IPS DF 6.9 (cell line): ENCODE data around the gene GABRG3.
"Not testable (repeated sequence)": the region's sequence is repeated elsewhere in the genome, so short reads cannot be mapped to it uniquely, and the experiment has no call there.

Source experiments
- DNase-seq: peaks from one replicate; pipeline ENCODE4 v3.0.0-alpha.2; 2013; ENCODE audit warnings: low read depth, low spot score
- H3K27ac ChIP-seq: one replicate; pipeline ENCODE4 v1.5.1; 2013; ENCODE audit warnings: low read length, control low read depth
- H3K27me3 ChIP-seq: 2 replicates; pipeline ENCODE4 v1.6.1; 2013; ENCODE audit warnings: mild to moderate bottlenecking, low read length; ENCODE audit not compliant: control insufficient read depth, insufficient read depth
- H3K36me3 ChIP-seq: 2 replicates; pipeline ENCODE4 v1.6.1; 2013; ENCODE audit warnings: low read length; ENCODE audit not compliant: control insufficient read depth, insufficient read depth
- H3K4me1 ChIP-seq: 2 replicates; pipeline ENCODE4 v1.6.1; 2013; ENCODE audit warnings: low read length; ENCODE audit not compliant: control insufficient read depth, insufficient read depth
- H3K4me3 ChIP-seq: 2 replicates; pipeline ENCODE4 v1.5.1; 2013; ENCODE audit warnings: mild to moderate bottlenecking, low read length
- H3K9me3 ChIP-seq: 2 replicates; pipeline ENCODE4 v1.6.1; 2013; ENCODE audit warnings: low read length, inconsistent platforms; ENCODE audit not compliant: control insufficient read depth, insufficient read depth
- WGBS: extraction: QIAGEN DNeasy Blood & Tissue Kit; methylation state at CpG from one replicate; pipeline ENCODE4 v1.1.7; 2013; ENCODE audit warnings: mixed read lengths, missing lambda C conversion rate; ENCODE audit not compliant: insufficient read length, insufficient coverage; 5-methylcytosine and 5-hydroxymethylcytosine counted together

GABRG3 gene

DNA sequence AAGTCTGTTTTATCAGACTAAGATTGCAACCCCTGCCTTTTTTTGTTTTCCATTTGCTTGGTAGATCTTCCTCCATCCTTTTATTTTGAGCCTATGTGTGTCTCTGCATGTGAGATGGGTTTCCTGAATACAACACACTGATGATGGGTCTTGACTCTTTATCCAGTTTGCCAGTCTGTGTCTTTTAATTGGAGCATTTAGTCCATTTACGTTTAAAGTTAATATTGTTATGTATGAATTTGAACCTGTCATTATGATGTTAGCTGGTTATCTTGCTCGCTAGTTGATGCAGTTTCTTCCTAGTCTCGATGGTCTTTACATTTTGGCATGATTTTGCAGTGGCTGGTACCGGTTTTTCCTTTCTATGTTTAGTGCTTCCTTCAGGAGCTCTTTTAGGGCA, 220.5 kb downstream of the GABRG3 start:
- H3K4me1 ChIP-seq, H3K36me3 ChIP-seq, DNase-seq, H3K4me3 ChIP-seq, H3K27ac ChIP-seq, H3K27me3 ChIP-seq, H3K9me3 ChIP-seq: not testable (repeated sequence)
- WGBS = no CpG with 5 or more reads among the region's 4 CpGs

DNA sequence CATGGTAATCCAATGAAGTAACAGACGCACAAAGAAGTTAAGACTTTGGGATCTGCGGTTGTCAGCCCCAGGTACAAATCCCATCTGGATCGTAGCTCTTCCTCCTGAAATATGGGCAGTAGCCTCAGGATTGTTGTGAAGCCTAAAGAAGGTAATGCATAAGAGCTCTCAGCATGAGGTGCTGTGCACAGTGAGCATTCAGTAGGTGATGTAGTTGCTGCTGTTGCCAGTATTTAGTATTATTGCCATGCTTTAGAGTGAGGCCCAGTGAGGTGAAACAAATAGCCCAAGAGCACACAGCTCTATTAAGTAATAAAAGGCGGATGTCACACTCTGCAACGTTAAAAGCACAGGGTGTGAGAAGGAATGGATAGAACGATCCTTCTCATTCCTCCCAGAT, 225.7 kb downstream of the GABRG3 start:
- H3K4me3 ChIP-seq = no peak overlapping the region
- no peak overlapping the region for H3K27ac ChIP-seq
- H3K27me3 ChIP-seq = no peaks in the 10 kb centered on the region
- WGBS = no CpG with 5 or more reads among the region's 6 CpGs
- H3K4me1 ChIP-seq = no peaks in the 10 kb centered on the region
- H3K9me3 ChIP-seq = no peaks in the 10 kb centered on the region
- H3K36me3 ChIP-seq = no peaks in the 10 kb centered on the region
- DNase-seq = no peak

DNA sequence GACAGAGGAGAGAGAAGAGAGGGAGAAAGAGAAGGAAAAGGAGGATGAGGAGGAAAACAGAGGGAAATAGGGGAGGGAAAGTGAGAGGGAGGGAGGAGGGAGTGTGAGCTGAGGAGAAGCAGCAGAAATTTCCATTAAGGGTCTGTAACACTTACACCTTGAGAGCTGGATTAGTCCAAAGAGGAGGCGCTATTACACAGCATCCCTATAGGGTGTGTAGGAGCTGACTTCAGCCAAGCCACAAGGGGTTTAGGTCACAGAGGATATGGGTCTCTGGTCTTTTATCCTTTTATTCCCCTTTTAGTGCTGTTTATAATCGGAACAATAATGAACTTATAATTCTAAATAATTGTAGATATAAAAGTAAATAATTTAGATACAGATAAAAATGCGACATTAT, 230.4 kb downstream of the GABRG3 start:
- no peaks in the 10 kb centered on the region for H3K4me1 ChIP-seq
- H3K27me3 ChIP-seq = no peaks in the 10 kb centered on the region
- no CpG with 5 or more reads among the region's 3 CpGs for WGBS
- no peaks in the 10 kb centered on the region for H3K9me3 ChIP-seq
- no peak overlapping the region for H3K27ac ChIP-seq
- no peak overlapping the region for H3K4me3 ChIP-seq
- H3K36me3 ChIP-seq = no peaks in the 10 kb centered on the region
- no peak for DNase-seq

DNA sequence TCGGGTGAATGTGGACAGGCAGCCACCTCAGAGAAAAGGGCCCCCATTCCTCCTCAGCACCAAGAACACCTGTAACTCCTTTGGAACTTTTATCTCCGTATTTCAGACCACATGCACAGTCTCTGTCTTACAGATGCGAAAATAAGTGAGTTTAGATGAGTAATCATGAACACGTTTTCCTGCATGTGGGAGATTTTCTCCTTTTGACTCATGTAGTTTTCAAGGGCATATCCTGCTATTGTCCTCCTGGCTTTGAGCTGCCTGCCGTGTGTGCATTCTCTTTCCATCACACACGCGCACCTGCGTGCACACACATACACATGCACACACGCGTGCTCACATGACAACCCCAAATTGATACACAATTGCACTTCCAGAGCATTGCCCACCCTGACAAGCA, 239.2 kb downstream of the GABRG3 start:
- Histone ChIP-seq H3K27me3 (no peaks in the 10 kb centered on the region), H3K4me3 (no peak overlapping the region), H3K27ac (no peak overlapping the region), H3K36me3 (no peaks in the 10 kb centered on the region), H3K4me1 (no peaks in the 10 kb centered on the region), H3K9me3 (peaks cover 3% of the 10 kb centered on the region)
- WGBS = no CpG with 5 or more reads among the region's 10 CpGs
- no peak for DNase-seq

DNA sequence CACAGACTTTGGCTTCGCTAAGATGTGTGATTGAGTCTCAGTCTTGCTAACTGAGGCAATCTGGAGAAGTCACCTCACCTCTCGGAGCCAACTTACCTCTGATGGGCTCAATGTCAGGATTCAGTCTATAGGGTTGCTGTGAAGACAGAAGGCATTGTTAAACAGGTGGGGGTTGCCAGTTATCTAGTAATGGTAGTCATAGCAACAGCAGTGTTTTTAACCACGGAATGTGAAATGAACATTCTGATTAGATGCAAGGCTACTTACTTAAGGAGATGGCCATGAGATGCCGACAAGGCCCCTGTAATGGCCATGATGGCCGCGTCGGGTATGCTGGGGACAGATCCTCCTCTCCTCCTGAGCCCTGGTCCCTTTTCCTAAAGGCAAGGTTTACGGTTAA, 243.1 kb downstream of the GABRG3 start:
- no peak overlapping the region for H3K4me3 ChIP-seq
- no peak for DNase-seq
- WGBS = no CpG with 5 or more reads among the region's 8 CpGs
- no peaks in the 10 kb centered on the region for H3K36me3 ChIP-seq
- H3K27me3 ChIP-seq = no peaks in the 10 kb centered on the region
- H3K4me1 ChIP-seq = no peaks in the 10 kb centered on the region
- H3K9me3 ChIP-seq = peaks cover 5% of the 10 kb centered on the region
- no peak overlapping the region for H3K27ac ChIP-seq

DNA sequence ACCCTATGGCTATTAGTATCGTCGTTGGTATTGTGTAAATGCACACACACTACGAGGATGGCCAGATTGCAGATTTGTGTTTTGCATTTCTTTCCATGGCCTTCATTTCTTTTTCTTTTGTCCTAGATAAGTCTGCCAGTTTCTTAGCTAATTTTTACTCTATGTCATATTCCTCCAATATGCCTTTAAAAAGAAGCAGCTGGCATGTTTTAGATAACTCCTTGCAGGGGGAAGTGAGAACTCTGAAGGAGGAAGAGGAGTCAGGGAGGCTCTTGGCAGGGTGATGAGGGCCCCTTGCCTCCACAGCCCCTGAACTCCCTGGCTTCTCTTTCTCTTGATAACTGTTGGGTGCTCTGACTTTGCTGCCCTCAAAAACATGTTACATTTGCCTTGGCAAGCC, 244.0 kb downstream of the GABRG3 start:
- no CpG with 5 or more reads among the region's 3 CpGs for WGBS
- no peak overlapping the region for H3K27ac ChIP-seq
- no peaks in the 10 kb centered on the region for H3K4me1 ChIP-seq
- no peaks in the 10 kb centered on the region for H3K27me3 ChIP-seq
- peaks cover 5% of the 10 kb centered on the region for H3K9me3 ChIP-seq
- no peak for DNase-seq
- no peak overlapping the region for H3K4me3 ChIP-seq
- no peaks in the 10 kb centered on the region for H3K36me3 ChIP-seq

DNA sequence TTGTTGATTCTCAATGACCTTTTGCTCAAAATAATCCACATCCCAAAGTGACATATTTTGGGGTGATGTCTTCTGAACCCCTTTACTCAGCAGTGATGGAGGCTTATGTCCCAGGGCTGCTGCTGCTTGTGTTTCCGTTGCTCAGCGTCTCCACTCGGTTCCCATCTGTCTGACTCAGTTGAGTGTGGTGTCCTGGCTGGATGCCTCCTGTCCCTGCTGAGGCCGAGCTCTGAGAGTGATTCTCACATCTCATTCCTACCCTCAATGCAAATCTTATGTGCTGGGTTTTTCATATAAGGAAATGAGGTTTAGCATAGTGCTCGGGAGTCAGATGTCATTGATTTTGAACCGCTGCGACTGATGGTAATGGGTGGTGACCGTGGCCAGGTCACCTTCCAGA, 247.4 kb downstream of the GABRG3 start:
- no peak for DNase-seq
- Histone ChIP-seq H3K9me3 (peaks cover 2% of the 10 kb centered on the region; the same call in 1 of the 2 replicates), H3K4me3 (no peak overlapping the region), H3K36me3 (no peaks in the 10 kb centered on the region), H3K4me1 (no peaks in the 10 kb centered on the region), H3K27me3 (no peaks in the 10 kb centered on the region), H3K27ac (no peak overlapping the region)
- no CpG with 5 or more reads among the region's 8 CpGs for WGBS

DNA sequence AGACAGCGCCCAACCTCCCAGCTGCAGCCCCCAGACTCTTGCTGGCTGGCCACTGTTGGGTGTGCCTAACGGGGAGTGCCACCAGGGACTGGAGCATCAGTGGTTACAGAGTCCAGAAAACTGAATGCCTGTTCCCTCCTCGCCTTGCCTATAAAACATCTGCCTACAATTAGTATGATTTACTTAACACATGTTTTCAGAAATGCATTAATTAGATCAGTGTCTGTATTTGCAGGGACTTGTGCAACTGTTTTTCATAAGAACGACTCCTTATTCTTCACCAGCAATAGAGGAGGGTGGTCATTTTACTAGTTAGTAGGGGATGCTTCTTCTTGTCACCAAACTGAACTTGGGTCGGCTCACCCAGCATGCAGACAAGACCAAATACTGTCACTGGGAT, 248.7 kb downstream of the GABRG3 start:
- H3K9me3 ChIP-seq = peaks cover 2% of the 10 kb centered on the region; the same call in 1 of the 2 replicates
- no peaks in the 10 kb centered on the region for H3K27me3 ChIP-seq
- no peaks in the 10 kb centered on the region for H3K36me3 ChIP-seq
- no CpG with 5 or more reads among the region's 5 CpGs for WGBS
- H3K4me3 ChIP-seq = no peak overlapping the region
- no peaks in the 10 kb centered on the region for H3K4me1 ChIP-seq
- H3K27ac ChIP-seq = no peak overlapping the region
- no peak for DNase-seq

DNA sequence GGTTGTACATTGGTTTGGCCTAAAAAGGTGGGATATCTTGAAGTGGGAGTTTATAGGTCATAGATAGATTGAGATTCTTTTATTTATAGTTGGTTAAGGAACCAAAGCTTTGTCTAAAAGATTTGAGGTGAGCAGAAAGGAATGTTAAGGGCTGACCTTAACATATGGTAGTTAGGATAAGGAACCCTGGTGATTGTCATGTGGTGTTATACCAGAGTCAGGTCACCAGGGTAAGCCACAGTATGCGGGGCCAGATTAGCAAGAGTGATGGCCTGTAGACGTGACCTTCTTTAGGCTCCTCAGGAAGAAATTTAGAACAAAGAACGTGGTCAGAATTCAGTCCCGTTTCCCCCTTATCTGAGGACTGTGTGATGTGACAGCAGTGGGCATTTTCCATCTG, 249.2 kb downstream of the GABRG3 start:
- WGBS = no CpG with 5 or more reads among the region's 4 CpGs

DNA sequence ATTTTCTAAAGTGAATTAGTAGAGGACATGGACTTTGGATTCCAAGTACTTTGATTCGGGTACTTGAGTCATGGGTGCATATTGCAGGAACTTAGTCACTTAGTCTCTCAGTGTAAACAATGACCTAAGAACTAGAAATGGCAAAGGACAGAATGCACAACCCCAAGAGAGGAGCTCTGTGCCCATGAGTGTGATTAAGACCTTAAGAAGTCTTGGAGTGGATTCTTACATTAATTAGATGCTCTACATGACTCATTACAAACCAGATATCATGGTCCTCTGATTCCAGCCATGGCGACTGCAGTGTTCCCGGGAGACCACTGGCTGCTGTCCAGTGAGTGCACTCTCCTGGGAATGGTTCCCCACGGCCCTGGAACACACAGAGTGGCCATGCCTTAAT, 251.5 kb downstream of the GABRG3 start:
- no peaks in the 10 kb centered on the region for H3K36me3 ChIP-seq
- no peaks in the 10 kb centered on the region for H3K27me3 ChIP-seq
- no peak overlapping the region for H3K27ac ChIP-seq
- no peak overlapping the region for H3K4me3 ChIP-seq
- peaks cover 5% of the 10 kb centered on the region for H3K9me3 ChIP-seq
- DNase-seq = no peak
- H3K4me1 ChIP-seq = no peaks in the 10 kb centered on the region
- WGBS = no CpG with 5 or more reads among the region's 4 CpGs

More for the DNA sequence above, 249.2 kb downstream of the GABRG3 start:
- Histone ChIP-seq H3K4me1 (no peaks in the 10 kb centered on the region), H3K4me3 (no peak overlapping the region), H3K27me3 (no peaks in the 10 kb centered on the region), H3K36me3 (no peaks in the 10 kb centered on the region), H3K9me3 (peaks cover 2% of the 10 kb centered on the region; the same call in 1 of the 2 replicates), H3K27ac (no peak overlapping the region)
- no peak for DNase-seq

DNA sequence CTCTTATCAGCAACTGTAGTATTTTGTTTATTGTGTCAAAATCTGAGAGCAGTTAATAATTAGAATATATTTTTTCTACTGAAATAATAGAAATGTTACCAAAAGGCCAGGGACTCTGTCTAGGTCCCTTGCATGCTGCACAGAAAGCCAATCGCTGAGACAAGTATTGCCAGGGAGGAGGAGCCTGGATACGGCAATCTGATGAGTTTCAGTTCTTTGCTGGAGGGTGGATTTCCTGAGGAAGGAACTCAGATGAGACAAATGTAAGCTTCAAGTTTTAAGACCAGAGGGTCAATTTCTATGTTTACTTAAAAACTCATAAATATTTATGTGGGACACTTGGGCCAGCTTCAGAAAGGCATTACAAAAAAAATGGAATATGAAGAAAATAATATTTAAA, 252.2 kb downstream of the GABRG3 start:
- no peaks in the 10 kb centered on the region for H3K36me3 ChIP-seq
- H3K9me3 ChIP-seq = peaks cover 5% of the 10 kb centered on the region
- no peak overlapping the region for H3K4me3 ChIP-seq
- no peak for DNase-seq
- H3K4me1 ChIP-seq = no peaks in the 10 kb centered on the region
- H3K27ac ChIP-seq = no peak overlapping the region
- no CpG with 5 or more reads among the region's 2 CpGs for WGBS
- no peaks in the 10 kb centered on the region for H3K27me3 ChIP-seq
